ENCODE results near the gene PF4V1.

The PF4V1 gene

DNA sequence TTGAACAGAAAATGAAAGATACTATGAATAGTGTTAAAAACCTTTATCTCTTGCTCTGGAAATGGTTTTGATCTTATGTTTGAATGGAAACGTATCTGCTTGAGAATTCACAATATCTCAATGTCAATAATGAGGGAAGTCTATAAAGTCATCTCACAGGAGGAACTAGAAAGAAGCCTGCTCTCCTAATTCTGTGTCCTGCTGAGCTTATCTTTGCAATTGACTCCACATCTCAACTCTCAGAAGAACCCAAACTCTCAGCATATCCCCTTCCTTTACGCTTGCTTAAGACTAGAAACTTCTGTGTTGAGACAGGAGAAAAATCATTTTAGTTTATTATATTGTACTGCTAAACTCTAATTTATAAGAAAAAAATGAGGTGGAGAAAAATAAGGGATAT lies 8.3 kb upstream of the PF4V1 start:
- Histone ChIP-seq H3K4me3 (ENCODE audit: low read length) (no peak overlapping the region), H3K9me3 (ENCODE audit: control insufficient read depth, insufficient read depth, low read length) (no peaks in the 10 kb centered on the region), H3K4me1 (ENCODE audit: control insufficient read depth, insufficient read depth, low read length) (no peaks in the 10 kb centered on the region), H3K27me3 (ENCODE audit: control insufficient read depth, insufficient read depth, low read length) (no peaks in the 10 kb centered on the region), H3K36me3 (ENCODE audit: control insufficient read depth, insufficient read depth, low read length) (no peaks in the 10 kb centered on the region), H3K27ac (ENCODE audit: low read length) (no peak overlapping the region)
- WGBS (ENCODE audit: insufficient coverage, insufficient read length), result no CpG with 5 or more reads among the region's 2 CpGs
- no peak for DNase-seq (ENCODE audit: low read depth, low spot score)

DNA sequence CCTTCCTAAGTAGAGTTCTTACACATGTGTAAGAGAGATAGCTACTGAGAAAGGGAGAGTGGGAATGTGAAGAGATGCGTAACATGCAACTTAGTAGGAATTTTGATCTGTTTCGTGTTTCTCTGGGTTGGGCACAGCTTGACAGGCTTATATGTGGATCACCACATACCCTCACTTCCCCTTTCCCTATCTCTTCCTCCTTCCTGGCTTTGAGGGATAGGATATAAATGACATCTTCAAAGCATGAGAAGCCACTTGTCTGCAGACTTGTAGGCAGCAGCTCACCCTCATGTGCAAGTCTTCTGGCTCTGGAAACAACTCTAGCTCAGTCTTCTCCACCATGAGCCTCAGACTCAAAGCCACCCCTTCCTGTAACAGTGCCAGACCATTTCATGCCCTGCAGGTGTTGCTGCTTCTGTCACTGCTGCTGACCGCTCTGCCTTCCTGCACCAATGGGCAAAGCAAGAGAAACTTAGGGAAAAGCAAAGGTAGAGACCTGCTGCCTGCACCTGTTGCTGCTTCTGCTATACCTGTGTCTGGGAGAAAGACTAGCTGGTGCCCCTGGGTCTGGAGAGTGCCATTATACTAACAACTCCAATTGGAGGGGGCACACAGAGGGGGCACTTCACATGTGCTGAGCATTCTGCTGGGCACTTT lies 5.4 kb upstream of the PF4V1 start:
- Histone ChIP-seq H3K4me3 (ENCODE audit: low read length) (no peak overlapping the region), H3K27me3 (ENCODE audit: control insufficient read depth, insufficient read depth, low read length) (no peaks in the 10 kb centered on the region), H3K27ac (ENCODE audit: low read length) (no peak overlapping the region), H3K36me3 (ENCODE audit: control insufficient read depth, insufficient read depth, low read length) (no peaks in the 10 kb centered on the region), H3K4me1 (ENCODE audit: control insufficient read depth, insufficient read depth, low read length) (no peaks in the 10 kb centered on the region), H3K9me3 (ENCODE audit: control insufficient read depth, insufficient read depth, low read length) (no peaks in the 10 kb centered on the region)
- no CpG with 5 or more reads among the region's 3 CpGs for WGBS (ENCODE audit: insufficient coverage, insufficient read length)
- DNase-seq (ENCODE audit: low read depth, low spot score), result no peak

DNA sequence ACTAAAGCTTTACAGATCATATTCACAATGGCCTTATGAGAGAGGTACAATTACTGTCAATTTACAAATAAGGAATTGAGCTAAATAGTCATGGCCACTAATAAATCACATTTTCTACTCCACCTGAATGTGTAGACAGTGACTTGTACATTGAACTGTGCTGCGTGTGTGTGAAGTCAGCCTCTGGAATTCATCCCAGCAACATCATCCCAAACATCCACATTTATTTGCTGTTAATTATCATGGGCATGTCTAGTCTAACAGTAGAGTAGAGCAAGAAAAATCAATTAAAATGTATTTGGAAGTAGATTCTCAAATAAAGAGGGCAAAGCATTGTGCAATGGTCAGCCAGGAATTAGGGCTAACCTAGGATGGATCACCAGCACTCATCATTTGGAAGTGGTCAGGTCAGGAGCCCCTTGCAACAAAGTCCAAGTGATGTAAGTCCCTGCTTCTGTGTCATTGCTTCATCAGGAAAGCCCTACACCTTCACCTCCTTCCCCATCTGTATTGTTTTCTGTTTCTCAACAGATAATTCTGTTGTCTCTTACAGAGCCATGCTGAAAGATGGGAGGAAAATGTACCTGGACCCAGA lies 4.8 kb upstream of the PF4V1 start:
- Histone ChIP-seq H3K4me1 (ENCODE audit: control insufficient read depth, insufficient read depth, low read length) (no peaks in the 10 kb centered on the region), H3K36me3 (ENCODE audit: control insufficient read depth, insufficient read depth, low read length) (no peaks in the 10 kb centered on the region), H3K9me3 (ENCODE audit: control insufficient read depth, insufficient read depth, low read length) (no peaks in the 10 kb centered on the region), H3K27me3 (ENCODE audit: control insufficient read depth, insufficient read depth, low read length) (no peaks in the 10 kb centered on the region), H3K27ac (ENCODE audit: low read length) (no peak overlapping the region), H3K4me3 (ENCODE audit: low read length) (no peak overlapping the region)
- WGBS (ENCODE audit: insufficient coverage, insufficient read length), result no CpG with 5 or more reads among the region's 1 CpG
- no peak for DNase-seq (ENCODE audit: low read depth, low spot score)

DNA sequence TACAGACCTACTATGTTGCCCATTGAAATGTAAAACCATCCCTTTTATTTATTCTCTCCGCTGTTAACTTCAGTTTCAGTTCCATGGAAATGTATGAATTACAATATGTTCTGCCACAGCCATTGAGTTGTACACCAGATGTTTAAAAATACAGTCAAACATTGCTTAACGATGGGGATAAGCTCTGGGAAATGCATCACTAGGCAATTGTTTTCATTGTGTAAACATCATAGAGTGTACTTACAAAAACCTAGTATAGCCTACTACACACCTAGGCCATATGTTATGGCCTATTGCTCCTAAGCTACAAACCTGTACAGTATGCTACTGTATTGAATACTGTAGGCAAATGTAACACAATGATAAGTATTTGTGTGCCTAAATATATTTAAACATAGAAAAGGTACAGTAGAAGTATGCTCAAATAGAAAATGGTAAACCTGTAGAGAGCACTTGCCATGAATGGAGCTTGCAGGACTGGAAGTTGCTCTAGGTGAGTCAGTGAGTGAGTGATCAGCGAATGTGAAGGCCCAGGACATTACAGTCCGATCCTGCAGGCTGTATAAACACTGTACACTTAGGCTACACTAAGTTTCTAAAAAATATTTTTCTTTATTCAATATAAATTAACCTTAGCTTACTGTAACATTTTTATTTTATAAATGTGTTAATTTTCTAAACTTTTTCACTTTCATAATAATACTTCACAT lies 2.7 kb upstream of the PF4V1 start:
- Histone ChIP-seq H3K4me1 (ENCODE audit: control insufficient read depth, insufficient read depth, low read length) (no peaks in the 10 kb centered on the region), H3K9me3 (ENCODE audit: control insufficient read depth, insufficient read depth, low read length) (no peaks in the 10 kb centered on the region), H3K27ac (ENCODE audit: low read length) (no peak overlapping the region), H3K27me3 (ENCODE audit: control insufficient read depth, insufficient read depth, low read length) (no peaks in the 10 kb centered on the region), H3K36me3 (ENCODE audit: control insufficient read depth, insufficient read depth, low read length) (no peaks in the 10 kb centered on the region), H3K4me3 (ENCODE audit: low read length) (no peak overlapping the region)
- WGBS (ENCODE audit: insufficient coverage, insufficient read length), result no CpG with 5 or more reads among the region's 4 CpGs
- no peak for DNase-seq (ENCODE audit: low read depth, low spot score)

DNA sequence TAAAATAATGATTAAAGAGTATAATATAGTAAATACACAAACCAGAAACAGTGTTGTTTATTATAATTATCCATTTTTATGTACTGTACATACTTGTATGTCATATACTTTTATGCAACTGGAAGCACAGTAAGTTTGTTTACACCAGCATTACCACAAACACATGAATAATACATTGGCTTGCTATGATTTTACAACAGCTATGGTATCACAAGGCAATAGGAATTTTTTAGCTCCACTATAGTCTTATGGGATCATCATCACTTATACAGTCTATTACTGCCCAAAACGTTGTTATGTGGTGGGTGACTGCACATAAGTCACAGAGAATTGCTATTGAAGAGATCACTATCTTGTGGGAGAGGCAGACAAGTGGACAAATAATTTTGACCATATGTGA lies 1.8 kb upstream of the PF4V1 start:
- no peak for DNase-seq (ENCODE audit: low read depth, low spot score)
- Histone ChIP-seq H3K36me3 (ENCODE audit: control insufficient read depth, insufficient read depth, low read length) (no peaks in the 10 kb centered on the region), H3K27ac (ENCODE audit: low read length) (no peak overlapping the region), H3K9me3 (ENCODE audit: control insufficient read depth, insufficient read depth, low read length) (no peaks in the 10 kb centered on the region), H3K4me3 (ENCODE audit: low read length) (no peak overlapping the region), H3K27me3 (ENCODE audit: control insufficient read depth, insufficient read depth, low read length) (no peaks in the 10 kb centered on the region), H3K4me1 (ENCODE audit: control insufficient read depth, insufficient read depth, low read length) (no peaks in the 10 kb centered on the region)
- no CpG with 5 or more reads among the region's 1 CpG for WGBS (ENCODE audit: insufficient coverage, insufficient read length)

DNA sequence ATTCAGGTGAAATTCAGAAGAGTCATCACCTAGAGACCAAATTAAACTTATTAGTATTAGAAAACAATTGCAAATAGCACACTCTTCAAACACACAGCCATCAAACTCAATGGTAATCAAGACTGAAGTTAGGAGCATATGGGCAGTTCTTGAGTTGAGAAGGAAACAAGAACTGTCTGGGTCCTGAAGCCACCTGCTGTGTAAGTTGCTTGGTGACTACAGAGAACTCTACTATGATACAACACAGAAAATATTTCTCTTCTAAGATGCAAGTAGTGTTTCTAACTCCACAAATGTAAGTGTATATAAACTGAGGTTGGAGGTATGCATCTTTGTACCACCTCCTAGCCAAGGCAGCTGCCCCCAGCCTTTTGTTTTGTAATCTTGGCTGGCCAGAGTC lies 325 bp upstream of the PF4V1 start:
- Histone ChIP-seq H3K4me3 (ENCODE audit: low read length) (no peak overlapping the region), H3K27ac (ENCODE audit: low read length) (no peak overlapping the region)
- no peak for DNase-seq (ENCODE audit: low read depth, low spot score)

DNA sequence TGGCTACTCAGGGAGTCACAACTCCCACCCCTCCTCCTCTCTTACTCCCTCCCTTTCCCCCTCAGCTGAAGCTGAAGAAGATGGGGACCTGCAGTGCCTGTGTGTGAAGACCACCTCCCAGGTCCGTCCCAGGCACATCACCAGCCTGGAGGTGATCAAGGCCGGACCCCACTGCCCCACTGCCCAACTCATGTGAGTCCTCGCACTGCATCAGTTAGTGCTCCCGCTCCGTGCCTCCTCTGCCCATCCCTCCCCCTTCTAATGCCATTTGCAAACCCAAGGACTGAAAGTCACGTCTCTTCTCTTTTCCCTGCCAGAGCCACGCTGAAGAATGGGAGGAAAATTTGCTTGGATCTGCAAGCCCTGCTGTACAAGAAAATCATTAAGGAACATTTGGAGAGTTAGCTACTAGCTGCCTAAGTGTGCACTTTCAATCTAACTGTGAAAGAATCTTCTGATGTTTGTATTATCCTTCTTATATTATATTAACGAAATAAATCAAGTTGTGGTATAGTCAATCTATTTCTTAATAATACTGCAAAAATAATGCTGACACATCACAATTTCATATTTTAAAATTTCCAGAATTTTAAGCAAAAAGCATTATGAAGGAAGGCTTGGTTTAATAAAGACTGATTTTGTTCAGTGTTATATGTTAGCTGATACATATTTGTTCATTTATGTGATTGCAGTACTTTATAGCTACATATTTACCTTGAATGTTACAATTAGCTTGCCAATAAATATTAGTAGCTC lies 800 bp downstream of the PF4V1 start:
- no CpG with 5 or more reads among the region's 8 CpGs for WGBS (ENCODE audit: insufficient coverage, insufficient read length)
- H3K4me1 ChIP-seq (ENCODE audit: control insufficient read depth, insufficient read depth, low read length), result no peaks in the 10 kb centered on the region
- H3K36me3 ChIP-seq (ENCODE audit: control insufficient read depth, insufficient read depth, low read length), result no peaks in the 10 kb centered on the region
- no peak overlapping the region for H3K4me3 ChIP-seq (ENCODE audit: low read length)
- H3K9me3 ChIP-seq (ENCODE audit: control insufficient read depth, insufficient read depth, low read length), result no peaks in the 10 kb centered on the region
- no peaks in the 10 kb centered on the region for H3K27me3 ChIP-seq (ENCODE audit: control insufficient read depth, insufficient read depth, low read length)
- DNase-seq (ENCODE audit: low read depth, low spot score), result no peak
- no peak overlapping the region for H3K27ac ChIP-seq (ENCODE audit: low read length)

More for the DNA sequence above, 325 bp upstream of the PF4V1 start:
- H3K27me3 ChIP-seq (ENCODE audit: control insufficient read depth, insufficient read depth, low read length), result no peaks in the 10 kb centered on the region
- no peaks in the 10 kb centered on the region for H3K36me3 ChIP-seq (ENCODE audit: control insufficient read depth, insufficient read depth, low read length)
- H3K9me3 ChIP-seq (ENCODE audit: control insufficient read depth, insufficient read depth, low read length), result no peaks in the 10 kb centered on the region
- no peaks in the 10 kb centered on the region for H3K4me1 ChIP-seq (ENCODE audit: control insufficient read depth, insufficient read depth, low read length)

DNA sequence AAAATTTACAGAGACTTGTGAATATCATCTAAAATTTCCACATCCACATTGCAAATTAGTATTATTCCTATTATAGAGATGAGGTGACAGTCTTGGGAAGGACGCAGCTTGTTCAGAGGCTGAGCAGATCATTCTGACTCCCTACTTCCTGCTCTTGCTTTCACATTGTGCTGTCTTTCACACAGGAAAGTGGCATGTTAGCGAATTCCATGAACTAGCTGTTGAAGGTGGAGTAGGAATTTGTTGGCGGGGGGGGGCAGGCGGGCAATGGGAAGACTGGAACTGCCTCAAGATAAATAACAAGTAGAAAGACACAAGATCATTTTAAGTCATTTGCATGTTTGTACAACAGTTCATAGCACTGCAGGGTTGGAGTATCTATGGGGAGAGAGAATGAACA lies 2.3 kb downstream of the PF4V1 start:
- Histone ChIP-seq H3K4me1 (ENCODE audit: control insufficient read depth, insufficient read depth, low read length) (no peaks in the 10 kb centered on the region), H3K27me3 (ENCODE audit: control insufficient read depth, insufficient read depth, low read length) (no peaks in the 10 kb centered on the region), H3K36me3 (ENCODE audit: control insufficient read depth, insufficient read depth, low read length) (no peaks in the 10 kb centered on the region), H3K27ac (ENCODE audit: low read length) (no peak overlapping the region), H3K9me3 (ENCODE audit: control insufficient read depth, insufficient read depth, low read length) (no peaks in the 10 kb centered on the region), H3K4me3 (ENCODE audit: low read length) (no peak overlapping the region)
- no CpG with 5 or more reads among the region's 4 CpGs for WGBS (ENCODE audit: insufficient coverage, insufficient read length)
- DNase-seq (ENCODE audit: low read depth, low spot score), result no peak

DNA sequence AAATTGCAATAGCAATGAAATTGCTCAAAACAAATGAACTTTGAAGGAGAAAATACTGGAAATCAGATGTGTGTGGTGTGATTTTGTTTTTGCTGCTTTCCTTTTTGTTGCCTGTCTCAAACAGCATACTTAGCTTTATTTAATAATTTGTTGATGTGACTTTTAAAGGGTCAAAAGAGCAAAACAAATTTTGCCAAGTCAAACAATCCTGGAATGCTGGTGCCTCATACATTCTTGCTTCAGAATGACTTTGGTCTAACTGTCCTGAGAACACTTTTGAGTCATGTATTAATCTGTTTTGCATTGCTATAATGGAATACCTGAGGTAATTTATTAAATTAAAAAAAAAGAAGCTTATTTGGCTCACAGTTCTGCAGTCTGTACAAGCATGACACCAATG lies 3.4 kb downstream of the PF4V1 start:
- no peak for DNase-seq (ENCODE audit: low read depth, low spot score)
- no peak overlapping the region for H3K4me3 ChIP-seq (ENCODE audit: low read length)
- no peaks in the 10 kb centered on the region for H3K9me3 ChIP-seq (ENCODE audit: control insufficient read depth, insufficient read depth, low read length)
- no peaks in the 10 kb centered on the region for H3K4me1 ChIP-seq (ENCODE audit: control insufficient read depth, insufficient read depth, low read length)
- H3K36me3 ChIP-seq (ENCODE audit: control insufficient read depth, insufficient read depth, low read length), result no peaks in the 10 kb centered on the region
- no peaks in the 10 kb centered on the region for H3K27me3 ChIP-seq (ENCODE audit: control insufficient read depth, insufficient read depth, low read length)
- no peak overlapping the region for H3K27ac ChIP-seq (ENCODE audit: low read length)

DNA sequence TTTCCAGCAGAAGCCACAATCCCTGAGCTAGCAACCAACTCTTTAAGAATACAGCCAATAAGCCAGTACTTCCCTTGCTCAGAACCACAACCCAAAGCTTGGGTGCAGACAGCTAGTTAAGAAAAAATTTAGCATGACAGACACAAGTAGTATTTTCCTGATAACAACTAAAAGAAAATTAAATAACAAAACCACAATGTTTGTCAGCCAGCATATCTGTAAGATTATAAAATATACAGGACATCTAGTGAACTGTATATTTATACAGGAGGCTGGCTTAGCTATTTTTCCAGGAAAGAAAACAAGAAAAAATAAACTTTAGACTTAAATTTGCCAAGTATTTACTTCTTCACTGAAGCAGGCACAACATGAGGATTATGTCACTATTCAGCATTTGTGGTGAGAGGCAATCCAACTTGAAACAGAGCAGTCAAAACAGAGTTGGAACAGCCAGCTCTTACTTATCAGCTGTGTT lies 6.6 kb downstream of the PF4V1 start:
- DNase-seq (ENCODE audit: low read depth, low spot score), result no peak
- no peaks in the 10 kb centered on the region for H3K27me3 ChIP-seq (ENCODE audit: control insufficient read depth, insufficient read depth, low read length)
- no peaks in the 10 kb centered on the region for H3K4me1 ChIP-seq (ENCODE audit: control insufficient read depth, insufficient read depth, low read length)
- no peaks in the 10 kb centered on the region for H3K36me3 ChIP-seq (ENCODE audit: control insufficient read depth, insufficient read depth, low read length)
- H3K9me3 ChIP-seq (ENCODE audit: control insufficient read depth, insufficient read depth, low read length), result no peaks in the 10 kb centered on the region
- no peak overlapping the region for H3K4me3 ChIP-seq (ENCODE audit: low read length)
- H3K27ac ChIP-seq (ENCODE audit: low read length), result no peak overlapping the region
